Upper lobe of left lung (tissue), 4 donors: ENCODE data around the gene WNT1.

ENCODE experiments used
- CTCF ChIP-seq, 6 experiments: fragments of 450-650 bp in 4 of 6; fragments of 200-600 bp in 2 of 6; sonication (generic) in 2 of 6; IDR thresholded peaks; one replicate each; pipeline ENCODE4 v1.5.1; 2016 to 2019; ENCODE audit warnings: antibody characterized with exemption in 6 of 6
- EP300 ChIP-seq, 4 donors: sonication (generic); formaldehyde crosslinking; IDR thresholded peaks; one replicate each; pipeline ENCODE4 v1.5.1; 2017; ENCODE audit warnings: antibody characterized with exemption in 4 of 4, control low read depth in 2 of 4
- POLR2A ChIP-seq, 4 donors: fragments of 450-650 bp; IDR thresholded peaks; one replicate each; pipeline ENCODE4 v1.5.1; 2016 to 2017; ENCODE audit warnings: antibody characterized with exemption in 4 of 4, mild to moderate bottlenecking in 2 of 4
- POLR2AphosphoS5 ChIP-seq, 2 donors: sonication (generic); formaldehyde crosslinking; IDR thresholded peaks; one replicate each; pipeline ENCODE4 v1.5.1; 2017; ENCODE audit warnings: antibody characterized with exemption in 2 of 2

DNA sequence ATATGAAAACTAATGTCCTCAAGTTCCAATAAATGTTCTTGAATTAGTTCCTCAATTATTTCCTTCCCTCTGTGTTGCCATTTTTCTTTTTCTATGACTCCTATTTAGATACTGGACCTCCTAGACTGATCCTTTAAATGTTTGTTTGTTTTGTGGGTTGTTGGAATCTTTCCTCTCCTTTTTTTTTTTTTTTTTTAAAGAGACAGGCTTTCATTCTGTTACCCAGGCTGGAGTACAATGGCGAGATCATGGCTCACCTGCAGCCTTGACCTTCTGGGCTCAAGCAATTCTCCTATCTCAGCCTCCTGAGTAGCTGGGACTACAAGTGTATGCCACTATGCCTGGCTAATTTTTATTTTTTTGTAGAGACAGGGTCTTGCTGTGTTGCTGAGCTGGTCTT, 30.8 kb downstream of the WNT1 start:
- TF ChIP-seq CTCF (IDR thresholded peaks at IDR 0.05) (no peak), POLR2AphosphoS5 (IDR thresholded peaks at IDR 0.05) (no peak), EP300 (IDR thresholded peaks at IDR 0.05) (no peak), POLR2A (IDR thresholded peaks at IDR 0.05) (no peak)
